Right cardiac atrium (tissue), 5 donors: ENCODE results near the gene PPP1R1C. TPM values are rescaled to one million over a fixed set of nuclear protein-coding genes. Genes with fewer than 3 reads are reported as not detected.

Source experiments
- ATAC-seq, 2 donors: fragments of 200-7000 bp; cut with Tn5 transposase; one replicate each; pipeline versions ENCODE4 v1.8.0 to v1.9.1; 2020; ENCODE audit warnings: moderate library complexity in 2 of 2, mild to moderate bottlenecking in 1 of 2
- DNase-seq, 3 donors: peaks; one replicate each; pipeline ENCODE4 v3.0.0-alpha.2; 2020
- H3K27ac ChIP-seq: one replicate; pipeline ENCODE4 v1.5.1; 2013; ENCODE audit warnings: mild to moderate bottlenecking, low read length, control low read depth, moderate library complexity
- H3K27me3 ChIP-seq: one replicate; pipeline ENCODE4 v1.6.1; 2013; ENCODE audit not compliant: control insufficient read depth, insufficient read depth
- H3K4me1 ChIP-seq: one replicate; pipeline ENCODE4 v1.6.1; 2013; ENCODE audit warnings: low read length; ENCODE audit not compliant: control insufficient read depth, insufficient read depth
- H3K4me3 ChIP-seq: one replicate; pipeline ENCODE4 v1.5.1; 2013; ENCODE audit warnings: low read length, control low read depth
- H3K9me3 ChIP-seq: one replicate; pipeline ENCODE4 v1.6.1; 2013; ENCODE audit warnings: low read length; ENCODE audit not compliant: control insufficient read depth
- WGBS: extraction: QIAGEN DNeasy Blood & Tissue Kit; methylation state at CpG from one replicate; pipeline ENCODE4 v1.1.7; 2013; 5-methylcytosine and 5-hydroxymethylcytosine counted together
- intact Hi-C, 4 donors: fragments of 100-400 bp; cut with DNase I; formaldehyde crosslinking; loops; one replicate each; pipeline versions ENCODE4 v1.11.0 to v1.14.0; 2022 to 2023
- polyA plus RNA-seq: library from polyadenylated mRNA; stranded (reverse); fragments of 200-250 nt; gene quantifications from one replicate; pipeline ENCODE4 v1.2.3, GENCODE V29; 2013
- total RNA-seq, 4 donors: library from RNA; stranded (reverse); fragmentation: NEBNext Ultra II Directional; extraction: Animal tissue kit (Norgen Biotek cat#: 25700); gene quantifications; one replicate each; pipeline ENCODE4 v1.2.1, GENCODE V29; 2021
- donor health status: healthy with polysubstance abuse.
- donor health status: DM: no; HTN: yes; CAD: no.
- donor health status: DM: no; HTN: no; CAD: no.
- donor health status: DM: no; HTN: yes; CAD: no; lungs with severe emphysema.
- donor health status: DM: yes; HTN: yes; CAD: no.

PPP1R1C gene
- total and polyA plus RNA-seq, 5 donors = 5.5 to 18.0 (median 12.0) TPM

DNA sequence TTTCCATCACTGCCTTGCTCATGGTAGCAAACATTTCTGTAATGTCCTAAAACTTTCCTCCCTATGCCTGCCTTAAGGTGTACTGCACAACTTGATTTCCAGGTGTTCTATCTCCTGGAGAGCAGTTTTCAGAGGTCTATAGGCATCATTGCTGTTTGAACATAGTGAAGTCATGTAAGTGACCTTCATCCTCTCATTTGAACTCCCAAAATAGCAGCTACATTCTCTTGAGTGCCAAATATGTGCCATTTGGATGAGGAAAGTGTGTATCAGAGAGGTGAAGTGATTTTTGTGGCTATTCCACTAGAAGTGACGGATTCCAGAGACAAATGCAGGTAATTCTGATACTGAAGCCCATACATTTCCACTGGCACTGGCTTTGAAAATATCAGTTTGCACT lies 3.4 kb downstream of the PPP1R1C start:
- Histone ChIP-seq H3K27ac (peak overlapping the region; percentile 74), H3K4me1 (peaks cover 2% of the 10 kb centered on the region), H3K27me3 (no peaks in the 10 kb centered on the region), H3K9me3 (no peaks in the 10 kb centered on the region), H3K4me3 (no peak overlapping the region)
- ATAC-seq (peak in 1 of 2 donors; percentile 41), DNase-seq (no peak)
- intact Hi-C loops = no loop called here
- WGBS = 65% methylated on average over 1 of the region's 1 CpG

DNA sequence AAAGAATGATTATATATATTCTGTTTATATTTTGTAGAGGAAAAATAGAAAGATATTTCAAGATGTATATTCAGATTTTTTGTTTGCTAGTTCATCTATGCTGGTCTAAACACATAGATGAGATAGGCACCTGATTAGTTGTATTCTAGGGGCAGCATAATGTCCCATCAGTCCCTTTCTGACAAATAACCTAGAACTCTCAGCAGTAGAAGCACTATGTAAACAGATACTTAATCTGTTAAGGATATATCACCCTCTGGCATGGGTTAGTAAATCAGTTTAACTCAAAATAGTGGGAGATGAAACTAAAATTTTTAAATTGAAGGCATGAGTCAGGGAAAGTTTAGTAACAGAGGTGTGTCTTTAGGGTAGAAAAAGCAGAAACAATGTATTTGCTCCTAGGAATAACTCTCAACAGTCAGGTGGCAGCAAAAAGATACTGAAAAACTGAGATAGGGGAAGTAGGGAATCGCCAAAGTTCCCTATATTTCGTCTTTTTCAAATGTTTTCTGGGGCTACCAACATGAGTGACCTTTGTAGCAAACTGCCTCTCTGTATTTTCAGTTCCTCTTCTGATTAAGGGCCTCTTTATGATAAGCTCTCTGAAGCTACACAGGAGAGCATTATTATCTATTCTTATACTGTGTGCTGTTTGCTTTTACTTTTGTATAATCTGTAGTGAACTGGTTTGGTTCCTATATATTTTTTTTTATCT lies 5.7 kb downstream of the PPP1R1C start:
- ATAC-seq (no peak), DNase-seq (no peak)
- WGBS = 59% methylated on average over 2 of the region's 2 CpGs
- Histone ChIP-seq H3K27me3 (no peaks in the 10 kb centered on the region), H3K9me3 (no peaks in the 10 kb centered on the region), H3K4me1 (no peaks in the 10 kb centered on the region), H3K27ac (no peak overlapping the region), H3K4me3 (no peak overlapping the region)
- intact Hi-C loops = no loop called here

DNA sequence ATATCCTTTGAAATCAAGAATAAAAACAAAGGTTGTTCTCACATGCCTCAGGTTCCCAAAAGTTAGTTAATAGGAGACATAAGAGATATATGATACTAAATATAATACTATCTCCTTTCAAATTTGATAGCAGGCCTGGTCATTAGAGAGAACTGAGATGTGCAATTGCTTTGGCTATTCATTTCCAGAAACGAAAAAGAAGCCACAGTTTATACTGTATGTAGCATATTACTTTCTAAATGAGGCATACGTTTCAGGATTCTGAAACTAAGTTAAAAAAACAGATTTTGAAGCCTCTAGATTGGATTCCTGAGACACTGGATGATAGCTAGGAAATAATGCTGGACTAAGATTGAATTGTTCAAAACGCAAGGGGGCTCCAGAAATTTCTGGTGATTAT lies 7.1 kb downstream of the PPP1R1C start:
- WGBS = 43% methylated on average over 3 of the region's 3 CpGs
- intact Hi-C loops = no loop called here

DNA sequence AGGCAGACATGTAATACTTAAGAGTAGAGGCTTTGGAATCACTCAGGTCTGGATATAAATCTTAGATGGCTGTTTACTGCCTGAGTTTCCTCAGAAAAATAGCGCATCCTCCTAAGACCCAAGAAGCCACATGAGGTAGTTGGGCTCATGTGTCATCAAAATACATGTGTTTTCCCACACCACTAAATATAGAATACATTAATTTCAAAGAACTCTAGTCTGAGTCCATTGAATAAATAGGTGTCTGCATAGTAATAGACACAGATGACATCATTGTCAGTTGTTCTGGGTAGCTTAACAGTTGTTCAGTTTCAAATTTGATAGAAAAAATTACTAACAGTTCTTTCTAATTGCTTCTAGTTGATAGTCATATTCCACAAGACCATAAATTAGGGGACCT lies 9.6 kb downstream of the PPP1R1C start:
- DNase-seq (no peak), ATAC-seq (no peak)
- intact Hi-C loops = no loop called here
- no peak overlapping the region for H3K4me3 ChIP-seq
- no peaks in the 10 kb centered on the region for H3K27me3 ChIP-seq
- WGBS = 98% methylated on average over 1 of the region's 1 CpG
- H3K27ac ChIP-seq = no peak overlapping the region
- no peaks in the 10 kb centered on the region for H3K9me3 ChIP-seq
- H3K4me1 ChIP-seq = no peaks in the 10 kb centered on the region

More for the DNA sequence above, 7.1 kb downstream of the PPP1R1C start:
- ATAC-seq (no peak), DNase-seq (no peak)
- Histone ChIP-seq H3K27ac (no peak overlapping the region), H3K4me3 (no peak overlapping the region), H3K27me3 (no peaks in the 10 kb centered on the region), H3K9me3 (no peaks in the 10 kb centered on the region), H3K4me1 (no peaks in the 10 kb centered on the region)

DNA sequence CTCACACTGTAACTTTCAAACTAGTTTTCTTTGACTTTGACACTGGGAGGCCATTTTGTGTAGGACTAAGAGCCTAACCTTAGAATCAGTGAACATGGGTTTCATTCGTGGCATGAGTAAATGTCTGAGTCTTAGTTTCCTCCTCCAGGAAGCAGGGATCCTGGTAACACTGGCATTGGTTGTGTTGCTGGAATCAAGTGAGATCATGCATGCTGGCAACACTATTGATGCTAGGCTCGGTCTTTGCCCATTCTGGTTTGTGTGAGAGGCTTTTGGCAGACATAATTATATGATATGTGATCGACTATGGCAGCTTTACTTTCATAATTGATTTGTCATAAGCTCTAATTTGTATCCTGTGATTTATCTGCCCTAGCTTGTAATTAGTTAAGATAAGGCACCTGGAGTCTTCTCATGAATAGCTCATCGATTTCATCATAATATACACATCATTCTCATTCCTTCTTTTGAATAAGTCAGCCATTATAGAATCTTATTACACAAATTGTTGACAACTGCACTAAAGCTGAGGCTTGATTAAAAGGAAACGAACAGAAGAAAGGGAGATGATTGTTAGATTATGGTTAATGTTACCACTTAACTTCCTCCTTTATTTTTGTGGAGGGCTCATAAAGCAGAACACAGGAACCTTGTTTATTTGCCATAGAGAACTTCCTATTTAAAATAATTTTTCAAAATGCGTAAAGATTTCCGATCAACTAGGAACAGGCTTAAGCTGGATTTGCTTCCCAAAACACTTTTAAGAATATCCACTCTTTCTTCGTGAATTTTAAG lies 12.6 kb downstream of the PPP1R1C start:
- Histone ChIP-seq H3K27me3 (no peaks in the 10 kb centered on the region), H3K27ac (no peak overlapping the region), H3K9me3 (no peaks in the 10 kb centered on the region), H3K4me3 (no peak overlapping the region), H3K4me1 (no peaks in the 10 kb centered on the region)
- WGBS = 79% methylated on average over 8 of the region's 8 CpGs
- no peak for ATAC-seq
- intact Hi-C loops = no loop called here
- no peak for DNase-seq

DNA sequence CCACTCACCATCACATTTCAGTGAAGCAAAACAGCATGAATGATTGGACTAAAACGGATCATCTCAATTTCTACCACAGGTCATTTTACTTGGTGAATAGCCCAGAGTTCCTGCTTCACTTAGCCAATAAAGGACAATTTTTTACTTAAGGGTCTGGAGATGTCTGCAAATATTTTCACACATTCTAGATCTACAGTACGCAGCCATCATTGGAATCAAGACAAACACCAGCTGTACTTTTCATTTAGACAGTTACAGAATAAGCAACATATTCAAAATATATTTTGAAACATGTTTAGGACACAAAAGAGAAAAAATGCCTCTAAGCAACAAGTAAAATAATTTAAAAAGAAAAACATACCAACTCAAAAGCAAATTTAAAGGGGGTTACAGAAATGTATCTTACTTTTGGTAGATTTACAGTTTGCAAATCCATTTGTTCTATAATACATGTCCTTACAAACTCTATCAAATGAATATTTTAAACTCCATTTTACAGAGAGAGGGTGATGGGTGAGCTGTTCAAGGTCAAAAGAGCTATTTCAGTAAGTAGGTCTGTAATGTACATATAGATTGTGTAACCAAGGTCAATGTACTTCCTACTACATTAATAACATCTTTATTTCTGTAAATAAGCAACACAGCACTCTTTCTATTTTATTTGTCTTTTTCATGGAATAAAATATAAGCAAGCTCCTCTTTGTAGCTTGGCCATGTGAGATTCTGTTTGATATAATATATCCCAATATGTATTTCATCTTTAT lies 13.4 kb downstream of the PPP1R1C start:
- DNase-seq (no peak), ATAC-seq (no peak)
- Histone ChIP-seq H3K4me1 (no peaks in the 10 kb centered on the region), H3K9me3 (no peaks in the 10 kb centered on the region), H3K4me3 (no peak overlapping the region), H3K27me3 (no peaks in the 10 kb centered on the region), H3K27ac (no peak overlapping the region)
- intact Hi-C loops = no loop called here
- 52% methylated on average over 2 of the region's 2 CpGs for WGBS

DNA sequence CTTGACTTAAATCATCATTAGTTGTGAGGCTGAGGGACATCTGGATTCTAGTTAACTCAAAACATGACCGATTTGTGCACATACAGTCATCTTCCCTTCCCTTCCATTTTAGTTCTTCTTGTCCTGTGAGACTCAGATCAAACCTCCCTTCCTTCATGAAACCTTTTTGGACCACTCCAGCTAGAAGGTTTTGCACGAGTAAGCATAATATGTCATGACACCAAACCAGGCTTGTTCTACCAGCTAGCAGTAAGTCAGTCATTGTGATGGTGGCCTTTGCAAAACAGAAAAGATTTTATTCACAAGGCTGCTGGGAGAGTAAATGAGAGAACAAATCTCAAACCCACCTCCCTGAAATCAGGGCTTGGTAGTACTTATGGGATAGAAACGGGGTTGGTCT lies 14.3 kb downstream of the PPP1R1C start:
- Histone ChIP-seq H3K4me3 (no peak overlapping the region), H3K27ac (no peak overlapping the region), H3K9me3 (no peaks in the 10 kb centered on the region), H3K27me3 (no peaks in the 10 kb centered on the region), H3K4me1 (no peaks in the 10 kb centered on the region)
- no peak for ATAC-seq
- no peak for DNase-seq
- WGBS = 87% methylated on average over 3 of the region's 3 CpGs
- intact Hi-C loops = no loop called here

DNA sequence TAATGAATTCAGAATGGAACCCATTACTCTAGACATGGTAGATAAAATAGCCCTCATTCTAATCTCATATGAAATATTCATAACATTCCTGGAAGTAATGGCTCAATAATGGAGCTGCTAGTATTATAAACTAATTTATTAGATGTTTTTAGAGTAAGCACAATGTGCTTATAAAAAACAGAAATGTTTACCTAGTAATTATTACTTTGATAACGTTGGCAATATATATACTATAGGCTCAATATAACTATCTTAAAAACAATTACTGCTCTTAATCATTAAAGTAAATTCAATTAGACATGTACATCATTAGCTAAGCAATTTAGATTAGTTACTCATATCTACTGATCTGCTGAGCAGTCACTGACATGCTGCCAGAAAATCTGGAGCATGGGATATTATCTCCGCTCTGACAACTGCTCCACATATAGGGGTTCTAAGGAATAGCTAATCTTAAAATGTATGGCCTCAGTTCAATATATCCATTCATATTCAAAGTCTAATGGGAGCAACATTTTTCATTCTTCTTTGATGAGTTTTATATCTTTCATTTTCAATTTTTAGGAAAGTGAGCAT lies 19.4 kb downstream of the PPP1R1C start:
- WGBS = 82% methylated on average over 2 of the region's 2 CpGs

DNA sequence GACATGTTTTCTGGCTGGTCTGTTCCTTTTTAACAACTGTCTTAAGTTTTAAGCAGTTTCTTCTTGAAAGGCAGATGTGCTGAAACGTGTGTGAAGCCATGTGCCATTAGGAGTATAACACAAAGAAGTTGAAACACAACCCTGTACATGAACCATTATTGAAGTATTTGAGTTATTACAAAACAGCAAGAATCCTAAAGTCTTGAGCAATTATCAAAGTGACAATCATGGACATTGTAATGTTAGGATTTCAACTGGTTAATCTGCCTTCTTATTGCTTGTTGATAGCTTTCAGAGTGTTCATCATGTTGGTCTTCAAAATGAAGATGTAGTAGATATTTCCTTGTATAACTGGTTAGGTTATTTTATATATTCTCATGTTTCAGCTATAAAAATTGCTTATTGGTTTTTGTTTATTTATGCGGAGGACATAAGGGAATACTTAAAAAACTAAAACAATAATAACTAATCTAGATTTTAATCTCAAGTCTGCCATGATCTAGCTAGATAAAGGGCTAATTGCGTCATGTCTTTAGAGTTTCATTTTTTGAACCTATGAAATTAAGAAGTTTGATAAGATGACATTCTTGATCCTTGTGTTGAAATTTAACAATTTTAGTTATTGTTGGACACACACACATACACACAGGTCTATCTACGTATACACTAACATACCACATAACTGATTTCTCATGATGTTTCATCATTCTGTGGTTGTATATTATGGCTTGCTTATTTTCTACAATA lies 21.1 kb downstream of the PPP1R1C start:
- no peak for ATAC-seq
- intact Hi-C loops = no loop called here

More for the DNA sequence above, 19.4 kb downstream of the PPP1R1C start:
- Histone ChIP-seq H3K4me3 (no peak overlapping the region), H3K27ac (no peak overlapping the region), H3K4me1 (no peaks in the 10 kb centered on the region), H3K27me3 (no peaks in the 10 kb centered on the region), H3K9me3 (no peaks in the 10 kb centered on the region)
- intact Hi-C loops = no loop called here
- DNase-seq = no peak
- ATAC-seq = no peak

DNA sequence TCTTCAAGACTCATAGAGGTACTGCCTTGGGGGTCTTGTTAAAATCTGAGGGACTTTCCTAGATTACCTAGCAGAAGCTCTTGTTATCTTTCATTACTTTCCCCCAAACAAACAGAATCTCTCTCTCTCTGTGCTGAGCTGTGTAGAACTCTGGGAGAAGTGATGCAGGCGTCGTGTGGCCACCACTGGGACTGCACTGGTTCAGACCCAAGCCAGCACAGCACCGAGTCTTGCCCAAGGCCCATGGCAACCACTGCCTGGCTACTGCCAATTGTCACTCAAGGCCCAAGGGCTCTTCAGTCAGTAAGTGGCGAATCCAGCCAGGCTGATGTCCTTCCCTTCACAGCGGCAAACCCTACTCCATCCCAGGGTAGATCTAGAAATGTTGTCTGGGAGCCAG lies 28.6 kb downstream of the PPP1R1C start:
- H3K9me3 ChIP-seq = no peaks in the 10 kb centered on the region
- no peaks in the 10 kb centered on the region for H3K4me1 ChIP-seq
- WGBS = 88% methylated on average over 5 of the region's 5 CpGs
- H3K27me3 ChIP-seq = no peaks in the 10 kb centered on the region
- no peak for ATAC-seq
- H3K27ac ChIP-seq = no peak overlapping the region
- intact Hi-C loops = no loop called here
- no peak overlapping the region for H3K4me3 ChIP-seq
- DNase-seq = no peak

More for the DNA sequence above, 21.1 kb downstream of the PPP1R1C start:
- Histone ChIP-seq H3K27ac (no peak overlapping the region), H3K27me3 (no peaks in the 10 kb centered on the region), H3K9me3 (no peaks in the 10 kb centered on the region), H3K4me3 (no peak overlapping the region), H3K4me1 (no peaks in the 10 kb centered on the region)
- no peak for DNase-seq
- WGBS = 85% methylated on average over 4 of the region's 4 CpGs
